Breast epithelium (tissue), 4 donors: Measurements from ENCODE around the gene POFUT2. TPM values are rescaled to one million over a fixed set of nuclear protein-coding genes. Genes with fewer than 3 reads are reported as not detected.

Experiments used
- DNase-seq, 2 donors: peaks; one replicate each; pipeline ENCODE4 v3.0.0-alpha.2; 2019; ENCODE audit warnings: low spot score in 2 of 2
- H3K27ac ChIP-seq, 2 donors: fragments of 200-600 bp; sonication (generic) in 1 of 2; one replicate each; pipeline ENCODE4 v1.5.1; 2016 to 2019; ENCODE audit warnings: mild to moderate bottlenecking in 1 of 2
- H3K27me3 ChIP-seq, 2 donors: fragments of 200-600 bp; sonication (generic) in 1 of 2; one replicate each; pipeline versions ENCODE4 v1.5.1 to v1.6.0; 2017 to 2019; ENCODE audit warnings: control low read depth in 1 of 2, mild to moderate bottlenecking in 1 of 2
- H3K36me3 ChIP-seq: fragments of 200-600 bp; one replicate; pipeline ENCODE4 v1.5.1; 2019
- H3K4me1 ChIP-seq, 2 donors: fragments of 200-600 bp; sonication (generic); one replicate each; pipeline ENCODE4 v1.5.1; 2016 to 2019; ENCODE audit warnings: control low read depth in 1 of 2
- H3K4me3 ChIP-seq, 3 donors: fragments of 200-600 bp; sonication (generic); 1 replicate in 2 of 3; 2 replicates in 1 of 3; pipeline ENCODE4 v1.5.1; 2016 to 2019; ENCODE audit warnings: mild to moderate bottlenecking in 3 of 3, moderate library complexity in 2 of 3
- H3K9me3 ChIP-seq, 2 donors: fragments of 200-600 bp; sonication (generic) in 1 of 2; one replicate each; pipeline ENCODE4 v1.5.1; 2016 to 2019; ENCODE audit warnings: control low read depth in 1 of 2
- CTCF ChIP-seq, 3 donors: fragments of 450-650 bp; IDR thresholded peaks; one replicate each; pipeline ENCODE4 v1.5.1; 2016 to 2017; ENCODE audit warnings: antibody characterized with exemption in 3 of 3, mild to moderate bottlenecking in 3 of 3, moderate library complexity in 3 of 3
- POLR2A ChIP-seq: fragments of 450-650 bp; IDR thresholded peaks from one replicate; pipeline ENCODE4 v1.6.1; 2016; ENCODE audit warnings: antibody characterized with exemption, mild to moderate bottlenecking, moderate library complexity
- POLR2AphosphoS5 ChIP-seq, 3 donors: sonication (generic); formaldehyde crosslinking; IDR thresholded peaks; one replicate each; pipeline ENCODE4 v1.6.1; 2017; ENCODE audit warnings: antibody characterized with exemption in 3 of 3
- intact Hi-C: fragments of 100-400 bp; cut with DNase I; formaldehyde crosslinking; loops from one replicate; pipeline ENCODE4 v1.15.1; 2023; ENCODE audit warnings: low total_unique reads
- total RNA-seq, 3 donors: library from RNA; depleted of rRNA; stranded (reverse); fragments of >200 nt; gene quantifications; one replicate each; pipeline ENCODE4 v1.1.0, GENCODE V29; 2016

Gene POFUT2
- total RNA-seq, 3 donors from 2014 or later, result 20.0 to 22.9 (median 22.1) TPM

GRCh38 chr21:45288441-45288841, 746 bp upstream of the POFUT2 start:
- peaks cover 5% of the 10 kb centered on the region for H3K36me3 ChIP-seq
- TF ChIP-seq POLR2AphosphoS5 (IDR thresholded peaks at IDR 0.05), result no peak
- peak overlapping the region; percentile 86 for H3K27ac ChIP-seq
- H3K9me3 ChIP-seq, result no peaks in the 10 kb centered on the region
- no peaks in the 10 kb centered on the region for H3K27me3 ChIP-seq
- peak; percentile 17 to 49 for DNase-seq
- peaks cover 12 to 14% of the 10 kb centered on the region in 2 donors for H3K4me1 ChIP-seq
- H3K4me3 ChIP-seq, result peak overlapping the region; percentile 65 to 85 (median 75)
- intact Hi-C loops, result loop anchor here (5.0 kb wide), 1 partner anchor 804 kb away; no protein-coding TSS in a partner anchor

- intact Hi-C loops, result loop anchor here (5.0 kb wide), 1 partner anchor 805 kb away; no protein-coding TSS in a partner anchor
- Histone ChIP-seq H3K36me3 (peaks cover 5% of the 10 kb centered on the region), H3K27ac (peak overlapping the region; percentile 86)
Observed at GRCh38 chr21:45286671-45287437, 841 bp downstream of the POFUT2 start.

DNA sequence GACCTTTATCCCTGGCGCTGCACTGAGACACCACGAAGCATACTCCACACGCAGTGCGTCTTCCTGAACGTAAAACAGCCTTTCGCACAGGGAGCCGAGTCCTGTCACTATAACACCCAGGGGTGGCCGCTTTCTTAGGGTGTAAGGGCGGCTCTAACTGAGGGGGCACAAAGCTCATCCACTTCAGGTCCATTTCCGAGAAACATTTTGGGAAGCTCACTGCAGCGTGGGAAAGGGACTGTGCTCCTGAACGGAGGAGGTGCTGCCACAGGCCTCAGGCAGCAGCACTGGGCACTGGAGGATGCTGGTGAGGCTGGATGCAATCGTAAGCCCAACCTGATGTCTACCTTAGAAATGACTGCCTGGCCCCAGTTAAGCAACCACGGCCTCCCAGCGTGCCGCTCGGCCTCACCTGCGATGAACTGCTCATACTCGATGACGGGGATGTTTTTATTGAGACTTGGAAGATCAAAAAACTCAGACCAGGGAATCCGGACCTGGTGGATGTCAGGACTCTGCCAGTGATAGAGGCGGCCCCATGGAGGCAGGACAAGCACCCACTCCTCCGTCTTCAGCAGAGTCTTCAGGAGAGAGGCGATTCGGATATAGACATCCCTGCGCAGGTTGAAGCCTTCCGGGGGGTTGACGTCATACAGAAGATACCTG, 2.3 kb downstream of the POFUT2 start:
- Histone ChIP-seq H3K4me3 (no peak overlapping the region), H3K27ac (no peak overlapping the region), H3K27me3 (no peaks in the 10 kb centered on the region), H3K36me3 (peaks cover 11% of the 10 kb centered on the region), H3K9me3 (no peaks in the 10 kb centered on the region), H3K4me1 (peaks cover 3 to 6% of the 10 kb centered on the region in 2 donors)
- TF ChIP-seq CTCF (IDR thresholded peaks at IDR 0.05), result no peak
- TF ChIP-seq POLR2AphosphoS5 (IDR thresholded peaks at IDR 0.05), result no peak
- TF ChIP-seq POLR2A, result no peak
- DNase-seq, result peak in 1 of 2 donors; percentile 31
- intact Hi-C loops, result loop anchor here (5.0 kb wide), 1 partner anchor 807 kb away; no protein-coding TSS in a partner anchor

More at GRCh38 chr21:45286671-45287437, 841 bp downstream of the POFUT2 start:
- Histone ChIP-seq H3K4me1 (peaks cover 3 to 6% of the 10 kb centered on the region in 2 donors), H3K4me3 (peak overlapping the region; percentile 65 to 85 (median 75)), H3K9me3 (no peaks in the 10 kb centered on the region), H3K27me3 (no peaks in the 10 kb centered on the region)
- DNase-seq, result peak; percentile 13 to 47
- TF ChIP-seq CTCF (IDR thresholded peaks at IDR 0.05) (no peak), POLR2AphosphoS5 (IDR thresholded peaks at IDR 0.05) (no peak), POLR2A (no peak)

GRCh38 chr21:45284456-45284741, 3.3 kb downstream of the POFUT2 start:
- intact Hi-C loops, result no loop called here
- no peak overlapping the region for H3K27ac ChIP-seq
- H3K9me3 ChIP-seq, result no peaks in the 10 kb centered on the region
- TF ChIP-seq POLR2AphosphoS5 (IDR thresholded peaks at IDR 0.05), result no peak
- no peak overlapping the region for H3K4me3 ChIP-seq
- peaks cover 3 to 6% of the 10 kb centered on the region in 2 donors for H3K4me1 ChIP-seq
- DNase-seq, result peak in 1 of 2 donors; percentile 12
- H3K36me3 ChIP-seq, result peaks cover 19% of the 10 kb centered on the region
- no peaks in the 10 kb centered on the region for H3K27me3 ChIP-seq

GRCh38 chr21:45283611-45284455, 3.9 kb downstream of the POFUT2 start:
- intact Hi-C loops, result no loop called here
- Histone ChIP-seq H3K27me3 (no peaks in the 10 kb centered on the region), H3K4me3 (no peak overlapping the region)

More at GRCh38 chr21:45283611-45284455, 3.9 kb downstream of the POFUT2 start:
- Histone ChIP-seq H3K27ac (no peak overlapping the region), H3K9me3 (no peaks in the 10 kb centered on the region), H3K36me3 (peaks cover 19% of the 10 kb centered on the region), H3K4me1 (peaks cover 3 to 6% of the 10 kb centered on the region in 2 donors)
- TF ChIP-seq POLR2A, result no peak
- no peak for TF ChIP-seq POLR2AphosphoS5 (IDR thresholded peaks at IDR 0.05)
- no peak for TF ChIP-seq CTCF (IDR thresholded peaks at IDR 0.05)
- peak in 1 of 2 donors; percentile 41 for DNase-seq
